NCI-H2196 (cell line): ENCODE measurements around the gene JAM3.
A peak's percentile ranks its signal among the peaks of the same experiment; 100 is the strongest.

ENCODE experiments used
- DNase-seq: peaks from one replicate; lab custom pipeline; 2025; ENCODE audit not compliant: unreplicated experiment; lab: John Stamatoyannopoulos, UW

JAM3 gene

GRCh38 chr11:134068829-134069425 is at the start of gene JAM3:
Gene JAM3 (plus strand): TSS chr11:134069072. CDS start chr11:134069084, 12 bp downstream.
- peak; percentile 95 for DNase-seq

- no peak for DNase-seq
Measured at GRCh38 chr11:134019500-134019899, 49.4 kb upstream of the JAM3 start.

GRCh38 chr11:134020598-134020997 is 48.3 kb upstream of the JAM3 start:
- peak; percentile 17 for DNase-seq

- no peak for DNase-seq
Measured at GRCh38 chr11:134021326-134021725, 47.5 kb upstream of the JAM3 start.

- DNase-seq, result peak; percentile 54
Measured at GRCh38 chr11:134022748-134023147, 46.1 kb upstream of the JAM3 start.

- no peak for DNase-seq
Measured at GRCh38 chr11:134024420-134025081, 44.3 kb upstream of the JAM3 start.

- DNase-seq, result no peak
Measured at GRCh38 chr11:134025082-134025429, 43.8 kb upstream of the JAM3 start.

GRCh38 chr11:134026655-134027343 is 42.1 kb upstream of the JAM3 start:
- DNase-seq, result peak; percentile 63

- DNase-seq, result no peak
Measured at GRCh38 chr11:134027671-134028070, 41.2 kb upstream of the JAM3 start.

GRCh38 chr11:134028368-134028920 is 40.4 kb upstream of the JAM3 start:
- DNase-seq, result no peak

- DNase-seq, result no peak
Measured at GRCh38 chr11:134030853-134031252, 38.0 kb upstream of the JAM3 start.

- no peak for DNase-seq
Measured at GRCh38 chr11:134032043-134032442, 36.8 kb upstream of the JAM3 start.

GRCh38 chr11:134032501-134033091 is 36.3 kb upstream of the JAM3 start:
- DNase-seq, result no peak

GRCh38 chr11:134033276-134033675 is 35.6 kb upstream of the JAM3 start:
- DNase-seq, result no peak

- DNase-seq, result peak; percentile 95
Measured at GRCh38 chr11:134033696-134034491, 35.0 kb upstream of the JAM3 start.

GRCh38 chr11:134034496-134035381 is 34.1 kb upstream of the JAM3 start:
- DNase-seq, result peak; percentile 94

GRCh38 chr11:134036492-134037045 is 32.3 kb upstream of the JAM3 start:
- DNase-seq, result no peak

GRCh38 chr11:134037046-134037908 is 31.6 kb upstream of the JAM3 start:
- peak; percentile 21 for DNase-seq
